ENCODE data around the gene EEFSEC. TPM values are rescaled to one million over a fixed set of nuclear protein-coding genes. Genes with fewer than 3 reads are reported as not detected.

The EEFSEC gene, protein sequence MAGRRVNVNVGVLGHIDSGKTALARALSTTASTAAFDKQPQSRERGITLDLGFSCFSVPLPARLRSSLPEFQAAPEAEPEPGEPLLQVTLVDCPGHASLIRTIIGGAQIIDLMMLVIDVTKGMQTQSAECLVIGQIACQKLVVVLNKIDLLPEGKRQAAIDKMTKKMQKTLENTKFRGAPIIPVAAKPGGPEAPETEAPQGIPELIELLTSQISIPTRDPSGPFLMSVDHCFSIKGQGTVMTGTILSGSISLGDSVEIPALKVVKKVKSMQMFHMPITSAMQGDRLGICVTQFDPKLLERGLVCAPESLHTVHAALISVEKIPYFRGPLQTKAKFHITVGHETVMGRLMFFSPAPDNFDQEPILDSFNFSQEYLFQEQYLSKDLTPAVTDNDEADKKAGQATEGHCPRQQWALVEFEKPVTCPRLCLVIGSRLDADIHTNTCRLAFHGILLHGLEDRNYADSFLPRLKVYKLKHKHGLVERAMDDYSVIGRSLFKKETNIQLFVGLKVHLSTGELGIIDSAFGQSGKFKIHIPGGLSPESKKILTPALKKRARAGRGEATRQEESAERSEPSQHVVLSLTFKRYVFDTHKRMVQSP
- total RNA-seq = 10 to 100 TPM; 21.7 to 23.1 TPM

GRCh38 chr3:128153156-128154041 lies at the start of gene EEFSEC:
TSS of gene EEFSEC (plus strand) at chr3:128153481. CDS start at chr3:128153508, 27 bp downstream.
- DNase-seq = peak; percentile 86
- Mint-ChIP-seq H3K9me3 (ENCODE audit: insufficient read depth) (no peaks in the 10 kb centered on the region), H3K27ac (peak within 1 kb of the TSS; percentile 93), H3K4me1 (ENCODE audit: low read depth) (peaks cover 20% of the 10 kb centered on the region), H3K27me3 (ENCODE audit: low read depth) (no peaks in the 10 kb centered on the region), H3K4me3 (peak within 1 kb of the TSS; percentile 91), H3K36me3 (ENCODE audit: low read depth) (peaks cover 23% of the 10 kb centered on the region)
- CTCF ChIA-PET = interaction anchor here (0.7 to 2.3 kb wide), 6 partner anchors 20 to 168 kb away, joined by 3 to 7 read pairs (median 4); no protein-coding TSS in a partner anchor
- peak; percentile 94 for ATAC-seq
- POLR2A ChIA-PET = interaction anchor here (0.7 to 1.2 kb wide), 5 partner anchors 12 to 100 kb away, joined by 3 to 10 read pairs (median 3); partner anchors contain the start of gene RUVBL1

DNA sequence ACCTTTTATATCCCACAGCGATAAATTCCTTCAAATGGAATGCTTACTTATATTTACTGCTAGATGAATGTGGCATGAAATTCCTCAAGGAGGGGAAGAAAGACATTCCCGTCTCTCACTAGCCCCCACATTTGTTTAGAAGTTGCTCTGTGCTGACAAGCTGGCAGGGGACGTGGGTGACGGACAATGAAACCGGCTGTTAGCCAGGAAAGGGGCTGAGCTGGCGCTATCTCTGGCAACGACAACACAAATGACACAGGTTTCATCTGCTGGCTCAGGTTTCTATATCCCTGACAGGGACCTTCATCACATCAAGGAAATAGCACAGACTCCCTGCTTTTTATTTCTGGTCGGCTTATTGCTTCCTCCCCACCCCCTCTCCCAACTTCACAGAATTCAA lies 45.4 kb upstream of the EEFSEC start:
- no peak for ATAC-seq
- H3K36me3 Mint-ChIP-seq (ENCODE audit: low read depth) = peaks cover 47% of the 10 kb centered on the region
- no peaks in the 10 kb centered on the region for H3K9me3 Mint-ChIP-seq (ENCODE audit: insufficient read depth)
- DNase-seq = no peak
- H3K27ac Mint-ChIP-seq = no peak overlapping the region
- ChIA-PET POLR2A (no interaction called here), CTCF (interaction anchor here (2.0 to 3.3 kb wide), 2 partner anchors 26 kb away, joined by 4 to 10 read pairs; no protein-coding TSS in a partner anchor)
- no peaks in the 10 kb centered on the region for H3K27me3 Mint-ChIP-seq (ENCODE audit: low read depth)
- peaks cover 22% of the 10 kb centered on the region for H3K4me1 Mint-ChIP-seq (ENCODE audit: low read depth)
- H3K4me3 Mint-ChIP-seq = no peak overlapping the region

GRCh38 chr3:128111147-128111546 lies 42.1 kb upstream of the EEFSEC start:
- Mint-ChIP-seq H3K9me3 (ENCODE audit: insufficient read depth) (no peaks in the 10 kb centered on the region), H3K27me3 (ENCODE audit: low read depth) (no peaks in the 10 kb centered on the region), H3K27ac (peak overlapping the region; percentile 98), H3K4me3 (no peak overlapping the region), H3K4me1 (ENCODE audit: low read depth) (peaks cover 47% of the 10 kb centered on the region), H3K36me3 (ENCODE audit: low read depth) (peaks cover 59% of the 10 kb centered on the region)
- ChIA-PET CTCF (interaction anchor here (0.8 to 3.4 kb wide), 4 partner anchors 11 to 37 kb away, joined by 3 to 20 read pairs (median 13); no protein-coding TSS in a partner anchor), POLR2A (no interaction called here)
- no peak for DNase-seq
- no peak for ATAC-seq

GRCh38 chr3:128112357-128112968 lies 40.8 kb upstream of the EEFSEC start:
- Mint-ChIP-seq H3K4me1 (ENCODE audit: low read depth) (peaks cover 49% of the 10 kb centered on the region), H3K4me3 (peak overlapping the region; percentile 43), H3K27me3 (ENCODE audit: low read depth) (no peaks in the 10 kb centered on the region), H3K27ac (peak overlapping the region; percentile 98), H3K36me3 (ENCODE audit: low read depth) (peaks cover 57% of the 10 kb centered on the region), H3K9me3 (ENCODE audit: insufficient read depth) (no peaks in the 10 kb centered on the region)
- DNase-seq (peak; percentile 73), ATAC-seq (peak; percentile 88)
- ChIA-PET POLR2A (interaction anchor here (1.6 kb wide), 1 partner anchor 11 kb away, joined by 13 read pairs; the partner anchor contains the start of gene RUVBL1), CTCF (interaction anchor here (0.9 to 3.4 kb wide), 5 partner anchors 11 to 210 kb away, joined by 3 to 20 read pairs (median 8); partner anchors contain the start of gene RUVBL1)

- H3K36me3 Mint-ChIP-seq (ENCODE audit: low read depth) = peaks cover 62% of the 10 kb centered on the region
- no peaks in the 10 kb centered on the region for H3K27me3 Mint-ChIP-seq (ENCODE audit: low read depth)
- peak overlapping the region; percentile 77 for H3K27ac Mint-ChIP-seq
- ATAC-seq (no peak), DNase-seq (no peak)
- peaks cover 49% of the 10 kb centered on the region for H3K4me1 Mint-ChIP-seq (ENCODE audit: low read depth)
- peak overlapping the region; percentile 29 for H3K4me3 Mint-ChIP-seq
- ChIA-PET CTCF (interaction anchor here (1.0 to 1.2 kb wide), 3 partner anchors 10 to 20 kb away, joined by 4 to 7 read pairs (median 6); partner anchors contain the start of gene RUVBL1), POLR2A (interaction anchor here (1.0 to 1.3 kb wide), 2 partner anchors 9 to 39 kb away, joined by 4 to 10 read pairs; partner anchors contain the start of gene RUVBL1)
- H3K9me3 Mint-ChIP-seq (ENCODE audit: insufficient read depth) = no peaks in the 10 kb centered on the region
Measured at GRCh38 chr3:128113817-128114794, 39.2 kb upstream of the EEFSEC start.

DNA sequence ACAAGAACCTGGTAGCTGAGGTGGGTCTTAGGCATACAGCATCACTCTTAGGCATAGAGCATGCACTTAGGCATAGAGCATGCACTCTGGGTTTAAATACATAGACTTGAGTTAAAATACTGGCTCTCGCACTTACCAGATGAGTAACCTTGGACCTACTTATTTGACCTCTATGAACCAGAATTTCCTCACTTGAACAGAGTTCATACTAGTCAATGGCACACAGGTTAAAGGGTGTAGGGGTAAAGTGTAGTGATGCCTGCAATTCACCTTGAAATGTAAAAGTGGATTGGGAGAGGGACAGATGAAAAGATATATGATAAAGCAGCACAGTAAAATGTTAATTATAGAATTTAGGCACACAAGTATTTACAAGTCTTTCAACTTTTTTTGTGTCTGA lies 31.3 kb upstream of the EEFSEC start:
- Mint-ChIP-seq H3K27me3 (ENCODE audit: low read depth) (no peaks in the 10 kb centered on the region), H3K27ac (no peak overlapping the region), H3K4me1 (ENCODE audit: low read depth) (peaks cover 24% of the 10 kb centered on the region), H3K9me3 (ENCODE audit: insufficient read depth) (no peaks in the 10 kb centered on the region), H3K4me3 (peak overlapping the region; percentile 98), H3K36me3 (ENCODE audit: low read depth) (peaks cover 26% of the 10 kb centered on the region)
- no peak for ATAC-seq
- POLR2A ChIA-PET = no interaction called here
- CTCF ChIA-PET = interaction anchor here (1.2 to 4.2 kb wide), 3 partner anchors 11 to 27 kb away, joined by 3 to 38 read pairs (median 25); no protein-coding TSS in a partner anchor
- no peak for DNase-seq

GRCh38 chr3:128123156-128123537 lies 30.1 kb upstream of the EEFSEC start:
- ATAC-seq (no peak), DNase-seq (no peak)
- H3K4me1 Mint-ChIP-seq (ENCODE audit: low read depth) = peaks cover 22% of the 10 kb centered on the region
- ChIA-PET CTCF (interaction anchor here (1.0 to 4.2 kb wide), 10 partner anchors 9 to 495 kb away, joined by 3 to 38 read pairs (median 6); no protein-coding TSS in a partner anchor), POLR2A (interaction anchor here (1.0 to 2.3 kb wide), 6 partner anchors 9 to 71 kb away, joined by 3 to 13 read pairs (median 8); partner anchors contain the start of genes EEFSEC and SEC61A1)
- H3K4me3 Mint-ChIP-seq = peak overlapping the region; percentile 98
- peaks cover 17% of the 10 kb centered on the region for H3K36me3 Mint-ChIP-seq (ENCODE audit: low read depth)
- H3K27me3 Mint-ChIP-seq (ENCODE audit: low read depth) = no peaks in the 10 kb centered on the region
- H3K9me3 Mint-ChIP-seq (ENCODE audit: insufficient read depth) = no peaks in the 10 kb centered on the region
- peak overlapping the region; percentile 94 for H3K27ac Mint-ChIP-seq

DNA sequence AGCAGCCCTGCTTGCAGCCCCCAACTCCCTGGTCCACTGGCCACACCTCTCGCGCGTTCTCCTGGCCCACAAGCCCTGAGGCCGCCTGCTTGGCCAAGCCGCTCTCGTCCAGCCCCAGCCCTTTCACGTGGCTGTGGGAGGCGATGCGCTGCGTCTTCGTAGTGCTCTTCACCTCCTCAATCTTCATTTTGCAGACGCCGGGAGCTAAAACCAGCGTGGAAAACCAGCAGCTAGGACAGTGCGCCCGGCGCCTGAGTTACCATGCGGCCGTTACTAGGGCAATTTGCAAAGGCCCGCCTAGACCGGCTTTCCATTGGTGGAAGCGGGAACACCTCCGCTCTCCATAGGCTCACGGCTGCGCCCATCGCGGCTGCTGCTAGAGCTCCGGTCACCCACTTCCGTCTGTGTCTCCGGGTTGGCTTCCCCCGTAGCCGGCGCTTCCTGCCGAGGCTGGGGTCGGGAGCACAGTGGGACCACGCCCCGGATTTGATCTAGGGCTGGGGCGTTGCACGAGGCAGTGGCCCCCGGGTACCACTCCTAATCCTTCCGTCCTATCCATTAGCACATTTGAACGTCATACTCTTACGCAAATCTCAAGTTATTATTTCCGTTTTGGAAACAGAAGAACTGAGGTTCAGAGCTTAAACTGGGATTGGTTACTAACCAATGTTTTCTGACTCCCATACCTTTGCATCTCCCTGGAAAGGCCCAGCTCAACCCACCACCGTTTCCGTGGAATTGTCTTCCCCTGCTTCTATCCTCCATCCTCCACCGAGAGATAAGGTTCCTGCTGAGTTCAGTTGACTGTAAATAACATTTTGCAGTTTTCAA lies 29.5 kb upstream of the EEFSEC start, which contains the start of gene RUVBL1:
Gene RUVBL1 (minus strand): TSS at position 275 of the 831 bp plus-strand sequence. CDS start 88 bp downstream, at position 187.
- DNase-seq (peak; percentile 99), ATAC-seq (peak; percentile 99)
- ChIA-PET CTCF (interaction anchor here (0.7 to 4.2 kb wide), 11 partner anchors 10 to 494 kb away, joined by 3 to 38 read pairs (median 6); no protein-coding TSS in a partner anchor), POLR2A (interaction anchor here (1.0 to 2.3 kb wide), 9 partner anchors 10 to 131 kb away, joined by 3 to 13 read pairs (median 4); partner anchors contain the start of genes EEFSEC and SEC61A1)
- Mint-ChIP-seq H3K36me3 (ENCODE audit: low read depth) (peaks cover 13% of the 10 kb centered on the region), H3K9me3 (ENCODE audit: insufficient read depth) (no peaks in the 10 kb centered on the region), H3K27me3 (ENCODE audit: low read depth) (no peaks in the 10 kb centered on the region), H3K4me1 (ENCODE audit: low read depth) (peaks cover 22% of the 10 kb centered on the region), H3K27ac (peak within 1 kb of the TSS; percentile 94), H3K4me3 (peak within 1 kb of the TSS; percentile 98)

DNA sequence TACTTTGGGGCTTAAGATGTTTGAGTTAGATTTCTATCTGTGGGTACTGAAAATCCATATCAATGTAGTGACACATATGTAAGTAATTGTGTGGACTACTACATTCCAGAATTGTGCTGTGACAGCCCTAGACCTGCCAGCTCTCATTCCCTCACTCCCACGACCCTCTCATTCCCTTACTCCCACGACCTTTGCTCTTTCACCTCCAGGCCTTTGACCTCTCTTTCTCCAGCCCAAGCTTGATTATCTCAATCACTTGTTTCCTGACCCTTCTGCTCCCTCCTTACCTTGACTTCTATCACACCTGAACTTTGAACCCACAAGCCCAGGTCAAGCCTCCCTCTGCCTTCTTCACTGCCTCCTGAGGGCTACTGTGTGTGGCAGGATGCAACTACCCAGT lies 26.0 kb upstream of the EEFSEC start:
- Mint-ChIP-seq H3K4me1 (ENCODE audit: low read depth) (peaks cover 16% of the 10 kb centered on the region), H3K27ac (no peak overlapping the region), H3K36me3 (ENCODE audit: low read depth) (peaks cover 2% of the 10 kb centered on the region), H3K4me3 (no peak overlapping the region), H3K9me3 (ENCODE audit: insufficient read depth) (no peaks in the 10 kb centered on the region), H3K27me3 (ENCODE audit: low read depth) (no peaks in the 10 kb centered on the region)
- ATAC-seq (no peak), DNase-seq (no peak)
- ChIA-PET CTCF (interaction anchor here (5.5 kb wide), 1 partner anchor 33 kb away, joined by 37 read pairs; no protein-coding TSS in a partner anchor), POLR2A (interaction anchor here (0.9 kb wide), 1 partner anchor 26 kb away, joined by 3 read pairs; no protein-coding TSS in a partner anchor)
